ENCODE results near the gene TRHDE.

The TRHDE gene, protein sequence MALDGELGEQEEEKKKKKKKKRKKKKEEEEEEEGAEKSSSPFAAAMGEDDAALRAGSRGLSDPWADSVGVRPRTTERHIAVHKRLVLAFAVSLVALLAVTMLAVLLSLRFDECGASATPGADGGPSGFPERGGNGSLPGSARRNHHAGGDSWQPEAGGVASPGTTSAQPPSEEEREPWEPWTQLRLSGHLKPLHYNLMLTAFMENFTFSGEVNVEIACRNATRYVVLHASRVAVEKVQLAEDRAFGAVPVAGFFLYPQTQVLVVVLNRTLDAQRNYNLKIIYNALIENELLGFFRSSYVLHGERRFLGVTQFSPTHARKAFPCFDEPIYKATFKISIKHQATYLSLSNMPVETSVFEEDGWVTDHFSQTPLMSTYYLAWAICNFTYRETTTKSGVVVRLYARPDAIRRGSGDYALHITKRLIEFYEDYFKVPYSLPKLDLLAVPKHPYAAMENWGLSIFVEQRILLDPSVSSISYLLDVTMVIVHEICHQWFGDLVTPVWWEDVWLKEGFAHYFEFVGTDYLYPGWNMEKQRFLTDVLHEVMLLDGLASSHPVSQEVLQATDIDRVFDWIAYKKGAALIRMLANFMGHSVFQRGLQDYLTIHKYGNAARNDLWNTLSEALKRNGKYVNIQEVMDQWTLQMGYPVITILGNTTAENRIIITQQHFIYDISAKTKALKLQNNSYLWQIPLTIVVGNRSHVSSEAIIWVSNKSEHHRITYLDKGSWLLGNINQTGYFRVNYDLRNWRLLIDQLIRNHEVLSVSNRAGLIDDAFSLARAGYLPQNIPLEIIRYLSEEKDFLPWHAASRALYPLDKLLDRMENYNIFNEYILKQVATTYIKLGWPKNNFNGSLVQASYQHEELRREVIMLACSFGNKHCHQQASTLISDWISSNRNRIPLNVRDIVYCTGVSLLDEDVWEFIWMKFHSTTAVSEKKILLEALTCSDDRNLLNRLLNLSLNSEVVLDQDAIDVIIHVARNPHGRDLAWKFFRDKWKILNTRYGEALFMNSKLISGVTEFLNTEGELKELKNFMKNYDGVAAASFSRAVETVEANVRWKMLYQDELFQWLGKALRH

DNA sequence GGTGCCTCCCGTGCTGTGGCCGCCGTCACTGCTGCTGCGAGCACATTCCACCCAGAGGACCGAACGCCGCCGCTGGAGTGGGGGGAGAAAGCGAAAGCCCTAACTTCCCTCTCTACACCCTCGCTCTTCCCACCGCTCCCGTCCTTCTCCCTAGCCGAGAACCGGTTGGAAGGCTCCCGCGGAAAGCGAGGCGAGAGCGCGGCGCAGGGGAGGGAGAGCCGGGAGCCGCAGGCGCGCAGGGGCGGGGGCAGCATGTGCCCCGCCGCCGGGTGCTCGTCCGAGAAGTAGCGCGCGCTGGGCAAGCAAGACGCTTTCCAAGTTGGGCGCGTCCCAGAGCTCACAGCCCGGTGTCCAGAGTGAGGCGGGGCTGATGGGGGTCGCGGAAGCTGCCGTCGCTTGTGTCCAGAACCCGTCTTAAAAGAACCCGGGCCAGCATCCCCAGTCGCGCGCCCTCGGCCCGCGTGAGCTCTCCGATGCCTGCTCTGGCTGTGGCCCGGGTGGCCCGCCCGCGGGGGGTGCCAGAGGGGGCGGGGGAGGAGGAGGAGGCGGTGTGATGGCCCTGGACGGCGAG lies at the start of gene TRHDE:
Gene TRHDE (plus strand): TSS at position 280 of the 571 bp plus-strand sequence. CDS start 274 bp downstream, at position 554.
- no peaks in the 10 kb centered on the region for H3K9me2 ChIP-seq (ENCODE audit: low read depth, low read length)
- no peaks in the 10 kb centered on the region for H3K79me2 ChIP-seq (ENCODE audit: insufficient read depth, low read length)
- no peak within 1 kb of the TSS for H3K4me3 ChIP-seq (ENCODE audit: low read depth, low read length, poor library complexity, severe bottlenecking)
- H3F3A ChIP-seq (ENCODE audit: insufficient read depth, low read length): no peaks in the 10 kb centered on the region
- TF ChIP-seq, protein P1, sequence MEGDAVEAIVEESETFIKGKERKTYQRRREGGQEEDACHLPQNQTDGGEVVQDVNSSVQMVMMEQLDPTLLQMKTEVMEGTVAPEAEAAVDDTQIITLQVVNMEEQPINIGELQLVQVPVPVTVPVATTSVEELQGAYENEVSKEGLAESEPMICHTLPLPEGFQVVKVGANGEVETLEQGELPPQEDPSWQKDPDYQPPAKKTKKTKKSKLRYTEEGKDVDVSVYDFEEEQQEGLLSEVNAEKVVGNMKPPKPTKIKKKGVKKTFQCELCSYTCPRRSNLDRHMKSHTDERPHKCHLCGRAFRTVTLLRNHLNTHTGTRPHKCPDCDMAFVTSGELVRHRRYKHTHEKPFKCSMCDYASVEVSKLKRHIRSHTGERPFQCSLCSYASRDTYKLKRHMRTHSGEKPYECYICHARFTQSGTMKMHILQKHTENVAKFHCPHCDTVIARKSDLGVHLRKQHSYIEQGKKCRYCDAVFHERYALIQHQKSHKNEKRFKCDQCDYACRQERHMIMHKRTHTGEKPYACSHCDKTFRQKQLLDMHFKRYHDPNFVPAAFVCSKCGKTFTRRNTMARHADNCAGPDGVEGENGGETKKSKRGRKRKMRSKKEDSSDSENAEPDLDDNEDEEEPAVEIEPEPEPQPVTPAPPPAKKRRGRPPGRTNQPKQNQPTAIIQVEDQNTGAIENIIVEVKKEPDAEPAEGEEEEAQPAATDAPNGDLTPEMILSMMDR (IDR thresholded peaks at IDR 0.05; ENCODE audit: low read length): no peak
- no peak for TF ChIP-seq EZH2 (IDR thresholded peaks at IDR 0.05; ENCODE audit: borderline replicate concordance, low read length)
- no peaks in the 10 kb centered on the region for H3K27me3 ChIP-seq (ENCODE audit: insufficient read depth, low read length)
- H3K9me3 ChIP-seq (ENCODE audit: low read length): no peaks in the 10 kb centered on the region
- no peak within 1 kb of the TSS for H3K4me2 ChIP-seq (ENCODE audit: low read length)
- H3K4me1 ChIP-seq (ENCODE audit: insufficient read depth, low read length, severe bottlenecking): no peaks in the 10 kb centered on the region
- no peaks in the 10 kb centered on the region for H4K20me1 ChIP-seq (ENCODE audit: insufficient read depth, low read length)
- H2AFZ ChIP-seq (ENCODE audit: low read length): no peak within 1 kb of the TSS
- no peak within 1 kb of the TSS for H3K9ac ChIP-seq (ENCODE audit: low read length)
- no peaks in the 10 kb centered on the region for H3K36me3 ChIP-seq (ENCODE audit: insufficient read depth, low read length)
- H3K27ac ChIP-seq (ENCODE audit: low read depth, low read length, poor library complexity, severe bottlenecking): no peak within 1 kb of the TSS

DNA sequence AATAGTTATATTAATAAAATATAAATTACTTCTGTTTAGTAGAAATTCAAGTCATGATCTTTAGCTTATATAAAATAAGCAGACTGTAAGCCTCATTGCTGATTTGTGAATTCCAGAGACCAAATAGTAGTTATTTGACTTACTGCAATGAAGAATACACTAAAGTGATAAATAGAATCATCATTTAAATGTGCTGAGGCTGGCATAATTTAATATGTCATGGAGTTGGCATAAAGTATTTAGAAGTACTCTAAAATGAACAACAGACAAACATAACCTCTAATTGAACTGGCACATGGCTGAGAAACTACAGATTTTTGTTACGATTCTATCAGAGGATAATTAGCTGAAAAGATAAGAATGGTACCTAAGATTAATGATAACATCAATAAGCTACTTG lies 45.7 kb upstream of the TRHDE start:
- H3K4me2 ChIP-seq (ENCODE audit: low read length): no peak overlapping the region
- H3K9me2 ChIP-seq (ENCODE audit: low read depth, low read length): no peaks in the 10 kb centered on the region
- H3K36me3 ChIP-seq (ENCODE audit: insufficient read depth, low read length): no peaks in the 10 kb centered on the region
- H3K9me3 ChIP-seq (ENCODE audit: low read length): no peaks in the 10 kb centered on the region
- no peak overlapping the region for H3K27ac ChIP-seq (ENCODE audit: low read depth, low read length, poor library complexity, severe bottlenecking)
- H3K9ac ChIP-seq (ENCODE audit: low read length): no peak overlapping the region
- no peak overlapping the region for H3K4me3 ChIP-seq (ENCODE audit: low read depth, low read length, poor library complexity, severe bottlenecking)
- H2AFZ ChIP-seq (ENCODE audit: low read length): no peak overlapping the region
- no peaks in the 10 kb centered on the region for H4K20me1 ChIP-seq (ENCODE audit: insufficient read depth, low read length)
- no peaks in the 10 kb centered on the region for H3K79me2 ChIP-seq (ENCODE audit: insufficient read depth, low read length)
- TF ChIP-seq, protein P1 (IDR thresholded peaks at IDR 0.05; ENCODE audit: low read length): no peak
- no peak for TF ChIP-seq EZH2 (IDR thresholded peaks at IDR 0.05; ENCODE audit: borderline replicate concordance, low read length)
- no peaks in the 10 kb centered on the region for H3K4me1 ChIP-seq (ENCODE audit: insufficient read depth, low read length, severe bottlenecking)
- H3F3A ChIP-seq (ENCODE audit: insufficient read depth, low read length): no peaks in the 10 kb centered on the region
- no peaks in the 10 kb centered on the region for H3K27me3 ChIP-seq (ENCODE audit: insufficient read depth, low read length)

DNA sequence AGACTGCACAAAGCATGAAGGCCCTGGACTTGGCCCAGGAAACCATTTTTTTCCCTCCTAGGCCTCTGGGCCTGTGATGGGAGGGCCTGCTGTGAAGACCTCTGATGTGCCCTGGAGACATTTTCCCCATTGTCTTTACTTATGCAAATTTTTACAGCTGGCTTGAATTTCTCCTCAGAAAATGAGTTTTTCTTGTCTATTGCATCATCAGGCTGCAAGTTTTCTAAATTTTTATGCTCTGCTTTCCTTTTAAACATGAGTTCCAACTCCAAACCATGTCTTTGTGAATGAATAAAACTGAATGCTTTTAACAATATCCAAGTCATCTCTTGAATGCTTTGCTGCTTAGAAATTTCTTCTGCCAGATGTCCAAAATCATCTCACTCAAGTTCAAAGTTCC lies 43.7 kb upstream of the TRHDE start:
- Histone ChIP-seq H3K9me3 (ENCODE audit: low read length) (no peaks in the 10 kb centered on the region), H3K9me2 (ENCODE audit: low read depth, low read length) (no peaks in the 10 kb centered on the region), H3K36me3 (ENCODE audit: insufficient read depth, low read length) (no peaks in the 10 kb centered on the region), H3K4me1 (ENCODE audit: insufficient read depth, low read length, severe bottlenecking) (no peaks in the 10 kb centered on the region), H3F3A (ENCODE audit: insufficient read depth, low read length) (no peaks in the 10 kb centered on the region), H3K27ac (ENCODE audit: low read depth, low read length, poor library complexity, severe bottlenecking) (no peak overlapping the region), H3K4me3 (ENCODE audit: low read depth, low read length, poor library complexity, severe bottlenecking) (no peak overlapping the region), H3K9ac (ENCODE audit: low read length) (no peak overlapping the region), H3K27me3 (ENCODE audit: insufficient read depth, low read length) (no peaks in the 10 kb centered on the region), H3K4me2 (ENCODE audit: low read length) (no peak overlapping the region), H2AFZ (ENCODE audit: low read length) (no peak overlapping the region), H4K20me1 (ENCODE audit: insufficient read depth, low read length) (no peaks in the 10 kb centered on the region), H3K79me2 (ENCODE audit: insufficient read depth, low read length) (no peaks in the 10 kb centered on the region)
- no peak for TF ChIP-seq EZH2 (IDR thresholded peaks at IDR 0.05; ENCODE audit: borderline replicate concordance, low read length)
- TF ChIP-seq, protein P1 (IDR thresholded peaks at IDR 0.05; ENCODE audit: low read length): no peak

Measured in OCI-LY1 (cell line).